ENCODE measurements around the gene ACOT7.

- no peak for TF ChIP-seq CTCF (conservative IDR thresholded peaks at IDR 0.05; ENCODE audit: low read length)
- no peak for TF ChIP-seq EZH2phosphoT487 (IDR thresholded peaks at IDR 0.05; ENCODE audit: borderline replicate concordance)
Measured at GRCh38 chr1:6263716-6264115, 129.9 kb downstream of the ACOT7 start.

Measured in Loucy (cell line).